H1 (cell line): ENCODE results near the gene KISS1. TPM values are rescaled to one million over a fixed set of nuclear protein-coding genes. Genes with fewer than 3 reads are reported as not detected.

Source experiments
- SP4 ChIP-seq: IDR thresholded peaks from 2 replicates; pipeline ENCODE4 v1.6.1; 2012; ENCODE audit warnings: low read length, inconsistent platforms
- SUZ12 ChIP-seq: fragments of 200-600 bp; sonication (generic); IDR thresholded peaks from 2 replicates; pipeline ENCODE4 v1.6.1; 2012; ENCODE audit warnings: mild to moderate bottlenecking, inconsistent platforms, low read length, moderate library complexity, mixed read lengths
- TEAD4 ChIP-seq: IDR thresholded peaks from 2 replicates; pipeline ENCODE4 v1.6.1; 2012; ENCODE audit warnings: low read depth, low read length, inconsistent platforms, mixed read lengths
- polyA plus RNA-seq, 7 experiments: library from polyadenylated mRNA; depleted of rRNA in 3 of 7; stranded (reverse) in 5 of 7; unstranded in 2 of 7; fragments of >200 nt in 5 of 7; fragments of 200-250 nt in 2 of 7; gene quantifications; 1 replicate in 5 of 7; 2 replicates in 1 of 7; 4 replicates in 1 of 7; pipeline versions ENCODE4 v1.2.1 to v1.2.3, GENCODE V29; 2011 to 2013; ENCODE audit warnings: missing spikeins in 2 of 7, mixed read lengths in 2 of 7
- total RNA-seq: library from RNA; stranded (reverse); fragmentation: NEBNext Ultra II Directional; extraction: Animal tissue kit (Norgen Biotek cat#: 25700); gene quantifications from 2 replicates; pipeline ENCODE4 v1.2.1, GENCODE V29; 2021
- TF ChIP-seq, protein P1 (sequence below): fragments of 300-600 bp; sonication (generic); IDR thresholded peaks from 2 replicates; pipeline ENCODE4 v1.7.1; 2012; ENCODE audit warnings: low read length, moderate library complexity, mild to moderate bottlenecking, inconsistent platforms; ENCODE audit not compliant: insufficient replicate concordance
- TF ChIP-seq, protein P2 (sequence below): IDR thresholded peaks from 2 replicates; pipeline ENCODE4 v1.6.1; 2011; ENCODE audit warnings: low read depth, mild to moderate bottlenecking, low read length; ENCODE audit not compliant: insufficient read depth
- TF ChIP-seq, protein P3 (sequence below): IDR thresholded peaks from 2 replicates; pipeline ENCODE4 v1.6.1; 2012; ENCODE audit warnings: low read length, inconsistent platforms

KISS1 gene
- total and polyA plus RNA-seq, 2 of the 8 experiments (the other 6 are each of a cell fraction or from before 2014, with no cell fraction given) = 0.71 TPM; not detected in 1

DNA sequence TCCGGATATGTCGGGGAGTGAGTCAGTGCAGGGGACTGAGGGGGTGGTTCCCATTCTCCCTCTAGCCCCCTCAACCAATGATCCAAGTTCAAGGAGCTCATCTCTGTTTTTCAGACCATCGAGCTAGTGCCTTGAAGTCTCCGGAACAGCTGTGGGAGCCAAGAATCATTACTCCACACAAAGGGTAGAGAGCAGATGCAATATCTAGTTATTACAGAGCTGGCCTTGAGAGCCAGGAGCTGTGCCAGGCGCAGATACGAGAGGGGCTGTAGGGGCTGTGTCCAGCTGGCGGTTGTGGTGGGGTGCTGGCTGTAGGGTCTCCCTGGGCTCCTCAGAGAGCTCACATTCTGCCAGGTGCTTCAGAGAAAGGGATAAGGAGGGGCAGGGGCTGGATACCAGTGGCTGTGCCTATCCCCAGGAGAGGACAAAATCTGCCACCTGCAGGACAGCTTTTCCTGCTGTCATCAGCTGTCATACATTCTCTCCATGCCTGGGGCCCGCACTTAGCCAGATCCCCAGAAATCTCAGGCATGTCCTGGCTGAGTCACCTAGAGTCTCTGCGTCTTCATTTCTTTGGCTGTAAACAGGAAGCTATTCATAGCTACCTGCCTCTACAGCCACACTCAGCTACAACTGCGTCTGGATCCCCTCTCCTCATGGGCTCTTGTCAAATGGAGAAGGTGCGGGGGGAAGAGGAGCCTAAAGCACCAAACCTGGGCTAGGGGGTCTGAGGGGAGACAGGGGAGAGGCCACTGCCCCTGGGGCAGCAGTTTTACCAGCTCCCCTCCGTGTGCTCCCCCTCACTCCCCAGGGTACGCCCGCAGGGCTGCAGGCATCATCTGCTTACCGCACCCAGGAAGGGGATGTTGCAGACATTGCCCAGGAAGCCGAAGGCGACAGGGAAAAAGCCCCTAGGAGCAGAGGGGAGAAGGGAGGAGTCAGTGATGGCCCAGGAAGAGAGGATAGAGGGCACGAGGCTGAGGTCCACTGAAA is 2.4 kb upstream of the KISS1 start (continued):
- TF ChIP-seq, protein P1, sequence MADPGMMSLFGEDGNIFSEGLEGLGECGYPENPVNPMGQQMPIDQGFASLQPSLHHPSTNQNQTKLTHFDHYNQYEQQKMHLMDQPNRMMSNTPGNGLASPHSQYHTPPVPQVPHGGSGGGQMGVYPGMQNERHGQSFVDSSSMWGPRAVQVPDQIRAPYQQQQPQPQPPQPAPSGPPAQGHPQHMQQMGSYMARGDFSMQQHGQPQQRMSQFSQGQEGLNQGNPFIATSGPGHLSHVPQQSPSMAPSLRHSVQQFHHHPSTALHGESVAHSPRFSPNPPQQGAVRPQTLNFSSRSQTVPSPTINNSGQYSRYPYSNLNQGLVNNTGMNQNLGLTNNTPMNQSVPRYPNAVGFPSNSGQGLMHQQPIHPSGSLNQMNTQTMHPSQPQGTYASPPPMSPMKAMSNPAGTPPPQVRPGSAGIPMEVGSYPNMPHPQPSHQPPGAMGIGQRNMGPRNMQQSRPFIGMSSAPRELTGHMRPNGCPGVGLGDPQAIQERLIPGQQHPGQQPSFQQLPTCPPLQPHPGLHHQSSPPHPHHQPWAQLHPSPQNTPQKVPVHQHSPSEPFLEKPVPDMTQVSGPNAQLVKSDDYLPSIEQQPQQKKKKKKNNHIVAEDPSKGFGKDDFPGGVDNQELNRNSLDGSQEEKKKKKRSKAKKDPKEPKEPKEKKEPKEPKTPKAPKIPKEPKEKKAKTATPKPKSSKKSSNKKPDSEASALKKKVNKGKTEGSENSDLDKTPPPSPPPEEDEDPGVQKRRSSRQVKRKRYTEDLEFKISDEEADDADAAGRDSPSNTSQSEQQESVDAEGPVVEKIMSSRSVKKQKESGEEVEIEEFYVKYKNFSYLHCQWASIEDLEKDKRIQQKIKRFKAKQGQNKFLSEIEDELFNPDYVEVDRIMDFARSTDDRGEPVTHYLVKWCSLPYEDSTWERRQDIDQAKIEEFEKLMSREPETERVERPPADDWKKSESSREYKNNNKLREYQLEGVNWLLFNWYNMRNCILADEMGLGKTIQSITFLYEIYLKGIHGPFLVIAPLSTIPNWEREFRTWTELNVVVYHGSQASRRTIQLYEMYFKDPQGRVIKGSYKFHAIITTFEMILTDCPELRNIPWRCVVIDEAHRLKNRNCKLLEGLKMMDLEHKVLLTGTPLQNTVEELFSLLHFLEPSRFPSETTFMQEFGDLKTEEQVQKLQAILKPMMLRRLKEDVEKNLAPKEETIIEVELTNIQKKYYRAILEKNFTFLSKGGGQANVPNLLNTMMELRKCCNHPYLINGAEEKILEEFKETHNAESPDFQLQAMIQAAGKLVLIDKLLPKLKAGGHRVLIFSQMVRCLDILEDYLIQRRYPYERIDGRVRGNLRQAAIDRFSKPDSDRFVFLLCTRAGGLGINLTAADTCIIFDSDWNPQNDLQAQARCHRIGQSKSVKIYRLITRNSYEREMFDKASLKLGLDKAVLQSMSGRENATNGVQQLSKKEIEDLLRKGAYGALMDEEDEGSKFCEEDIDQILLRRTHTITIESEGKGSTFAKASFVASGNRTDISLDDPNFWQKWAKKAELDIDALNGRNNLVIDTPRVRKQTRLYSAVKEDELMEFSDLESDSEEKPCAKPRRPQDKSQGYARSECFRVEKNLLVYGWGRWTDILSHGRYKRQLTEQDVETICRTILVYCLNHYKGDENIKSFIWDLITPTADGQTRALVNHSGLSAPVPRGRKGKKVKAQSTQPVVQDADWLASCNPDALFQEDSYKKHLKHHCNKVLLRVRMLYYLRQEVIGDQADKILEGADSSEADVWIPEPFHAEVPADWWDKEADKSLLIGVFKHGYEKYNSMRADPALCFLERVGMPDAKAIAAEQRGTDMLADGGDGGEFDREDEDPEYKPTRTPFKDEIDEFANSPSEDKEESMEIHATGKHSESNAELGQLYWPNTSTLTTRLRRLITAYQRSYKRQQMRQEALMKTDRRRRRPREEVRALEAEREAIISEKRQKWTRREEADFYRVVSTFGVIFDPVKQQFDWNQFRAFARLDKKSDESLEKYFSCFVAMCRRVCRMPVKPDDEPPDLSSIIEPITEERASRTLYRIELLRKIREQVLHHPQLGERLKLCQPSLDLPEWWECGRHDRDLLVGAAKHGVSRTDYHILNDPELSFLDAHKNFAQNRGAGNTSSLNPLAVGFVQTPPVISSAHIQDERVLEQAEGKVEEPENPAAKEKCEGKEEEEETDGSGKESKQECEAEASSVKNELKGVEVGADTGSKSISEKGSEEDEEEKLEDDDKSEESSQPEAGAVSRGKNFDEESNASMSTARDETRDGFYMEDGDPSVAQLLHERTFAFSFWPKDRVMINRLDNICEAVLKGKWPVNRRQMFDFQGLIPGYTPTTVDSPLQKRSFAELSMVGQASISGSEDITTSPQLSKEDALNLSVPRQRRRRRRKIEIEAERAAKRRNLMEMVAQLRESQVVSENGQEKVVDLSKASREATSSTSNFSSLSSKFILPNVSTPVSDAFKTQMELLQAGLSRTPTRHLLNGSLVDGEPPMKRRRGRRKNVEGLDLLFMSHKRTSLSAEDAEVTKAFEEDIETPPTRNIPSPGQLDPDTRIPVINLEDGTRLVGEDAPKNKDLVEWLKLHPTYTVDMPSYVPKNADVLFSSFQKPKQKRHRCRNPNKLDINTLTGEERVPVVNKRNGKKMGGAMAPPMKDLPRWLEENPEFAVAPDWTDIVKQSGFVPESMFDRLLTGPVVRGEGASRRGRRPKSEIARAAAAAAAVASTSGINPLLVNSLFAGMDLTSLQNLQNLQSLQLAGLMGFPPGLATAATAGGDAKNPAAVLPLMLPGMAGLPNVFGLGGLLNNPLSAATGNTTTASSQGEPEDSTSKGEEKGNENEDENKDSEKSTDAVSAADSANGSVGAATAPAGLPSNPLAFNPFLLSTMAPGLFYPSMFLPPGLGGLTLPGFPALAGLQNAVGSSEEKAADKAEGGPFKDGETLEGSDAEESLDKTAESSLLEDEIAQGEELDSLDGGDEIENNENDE = no peak
- TF ChIP-seq SUZ12 = no peak
- no peak for TF ChIP-seq SP4
- no peak for TF ChIP-seq TEAD4
- TF ChIP-seq, protein P2, sequence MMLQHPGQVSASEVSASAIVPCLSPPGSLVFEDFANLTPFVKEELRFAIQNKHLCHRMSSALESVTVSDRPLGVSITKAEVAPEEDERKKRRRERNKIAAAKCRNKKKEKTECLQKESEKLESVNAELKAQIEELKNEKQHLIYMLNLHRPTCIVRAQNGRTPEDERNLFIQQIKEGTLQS = no peak
- TF ChIP-seq, protein P3, sequence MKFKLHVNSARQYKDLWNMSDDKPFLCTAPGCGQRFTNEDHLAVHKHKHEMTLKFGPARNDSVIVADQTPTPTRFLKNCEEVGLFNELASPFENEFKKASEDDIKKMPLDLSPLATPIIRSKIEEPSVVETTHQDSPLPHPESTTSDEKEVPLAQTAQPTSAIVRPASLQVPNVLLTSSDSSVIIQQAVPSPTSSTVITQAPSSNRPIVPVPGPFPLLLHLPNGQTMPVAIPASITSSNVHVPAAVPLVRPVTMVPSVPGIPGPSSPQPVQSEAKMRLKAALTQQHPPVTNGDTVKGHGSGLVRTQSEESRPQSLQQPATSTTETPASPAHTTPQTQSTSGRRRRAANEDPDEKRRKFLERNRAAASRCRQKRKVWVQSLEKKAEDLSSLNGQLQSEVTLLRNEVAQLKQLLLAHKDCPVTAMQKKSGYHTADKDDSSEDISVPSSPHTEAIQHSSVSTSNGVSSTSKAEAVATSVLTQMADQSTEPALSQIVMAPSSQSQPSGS = no peak
